WTC11 (cell line): ENCODE results near the gene TBL1X. TPM values are rescaled to one million over a fixed set of nuclear protein-coding genes. Genes with fewer than 3 reads are reported as not detected.

Source experiments
- ATAC-seq: fragments of 200-7000 bp; cut with Tn5 transposase; 2 replicates; pipeline ENCODE4 v1.10.0; 2021; ENCODE audit warnings: mild to moderate bottlenecking, moderate library complexity
- CTCF ChIA-PET: fragments of 300-600 bp; sonication (Branson Sonifier 250); formaldehyde crosslinking; loops from one replicate; lab custom pipeline; 2021; ENCODE audit warnings: antibody characterized with exemption; lab: Charles Lee
- POLR2A ChIA-PET: fragments of 350-600 bp; sonication (Branson Sonifier 250); formaldehyde crosslinking; loops from one replicate; lab custom pipeline; 2021; ENCODE audit warnings: antibody characterized with exemption; lab: Charles Lee
- DNase-seq: peaks from one replicate; pipeline ENCODE4 v3.0.0; 2021; ENCODE audit warnings: low spot score
- H3K27ac Mint-ChIP-seq: 2 replicates; pipeline ENCODE4 v1.8.0; 2021; ENCODE audit warnings: mixed read lengths
- H3K27me3 Mint-ChIP-seq: 2 replicates; pipeline ENCODE4 v1.8.0; 2021; ENCODE audit warnings: low read depth, mild to moderate bottlenecking, moderate library complexity, mixed read lengths
- H3K36me3 Mint-ChIP-seq: 2 replicates; pipeline ENCODE4 v1.8.0; 2021; ENCODE audit warnings: mixed read lengths
- H3K4me1 Mint-ChIP-seq: 2 replicates; pipeline ENCODE4 v1.8.0; 2022; ENCODE audit warnings: mixed read lengths
- H3K4me3 Mint-ChIP-seq: 2 replicates; pipeline ENCODE4 v1.8.0; 2021; ENCODE audit warnings: mild to moderate bottlenecking, moderate library complexity, mixed read lengths
- H3K9me3 Mint-ChIP-seq: 2 replicates; pipeline ENCODE4 v1.8.0; 2021; ENCODE audit warnings: mixed read lengths
- ATF1 ChIP-seq: sonication (generic); formaldehyde crosslinking; IDR thresholded peaks from 2 replicates; pipeline ENCODE4 v1.8.1; 2023; ENCODE audit warnings: mild to moderate bottlenecking, moderate library complexity, missing genetic modification reagents
- ESRRA ChIP-seq: sonication (generic); formaldehyde crosslinking; IDR thresholded peaks from 2 replicates; pipeline ENCODE4 v1.8.1; 2022; ENCODE audit warnings: mild to moderate bottlenecking, missing genetic modification reagents, borderline replicate concordance
- ETV6 ChIP-seq: sonication (generic); formaldehyde crosslinking; IDR thresholded peaks from 2 replicates; pipeline ENCODE4 v1.8.1; 2022; ENCODE audit warnings: mild to moderate bottlenecking, missing genetic modification reagents
- FOXK1 ChIP-seq: sonication (generic); formaldehyde crosslinking; IDR thresholded peaks from 2 replicates; pipeline ENCODE4 v1.8.0; 2022; ENCODE audit warnings: mild to moderate bottlenecking, moderate library complexity, missing genetic modification reagents
- FOXP1 ChIP-seq: sonication (generic); formaldehyde crosslinking; IDR thresholded peaks from 2 replicates; pipeline ENCODE4 v1.8.0; 2022; ENCODE audit warnings: missing genetic modification reagents, mild to moderate bottlenecking, moderate library complexity, borderline replicate concordance
- KAT7 ChIP-seq: sonication (generic); formaldehyde crosslinking; IDR thresholded peaks from 2 replicates; pipeline ENCODE4 v1.8.1; 2023; ENCODE audit warnings: missing genetic modification reagents, mild to moderate bottlenecking, borderline replicate concordance
- MXD4 ChIP-seq: fragments of 250-450 bp; sonication (Bioruptor Pico); IDR thresholded peaks from 2 replicates; pipeline ENCODE4 v1.8.0; 2021; ENCODE audit warnings: mild to moderate bottlenecking, moderate library complexity, borderline replicate concordance
- MYBL2 ChIP-seq: sonication (generic); formaldehyde crosslinking; IDR thresholded peaks from 2 replicates; pipeline ENCODE4 v1.8.1; 2023; ENCODE audit warnings: mild to moderate bottlenecking, moderate library complexity, missing genetic modification reagents
- NFATC4 ChIP-seq: fragments of 250-450 bp; sonication (Bioruptor Pico); IDR thresholded peaks from 2 replicates; pipeline ENCODE4 v1.9.0; 2021; ENCODE audit warnings: mild to moderate bottlenecking
- PRDM15 ChIP-seq: sonication (generic); formaldehyde crosslinking; IDR thresholded peaks from 2 replicates; pipeline ENCODE4 v1.8.0; 2022; ENCODE audit warnings: missing genetic modification reagents
- SP1 ChIP-seq: sonication (generic); formaldehyde crosslinking; conservative IDR thresholded peaks from 2 replicates; pipeline ENCODE4 v1.8.1; 2022; ENCODE audit warnings: missing genetic modification reagents
- TP53 ChIP-seq: sonication (generic); formaldehyde crosslinking; IDR thresholded peaks from 2 replicates; pipeline ENCODE4 v1.8.1; 2023; ENCODE audit warnings: mild to moderate bottlenecking, missing genetic modification reagents
- ZNF263 ChIP-seq: sonication (generic); formaldehyde crosslinking; IDR thresholded peaks from 2 replicates; pipeline ENCODE4 v1.8.1; 2022; ENCODE audit warnings: low read depth, mild to moderate bottlenecking, moderate library complexity, missing genetic modification reagents
- ZNF317 ChIP-seq: sonication (generic); formaldehyde crosslinking; IDR thresholded peaks from 2 replicates; pipeline ENCODE4 v1.8.1; 2023; ENCODE audit warnings: low read depth, mild to moderate bottlenecking, moderate library complexity, missing genetic modification reagents, borderline replicate concordance
- ZNF396 ChIP-seq: fragments of 250-450 bp; sonication (Bioruptor Pico); IDR thresholded peaks from 2 replicates; pipeline ENCODE4 v1.8.0; 2021; ENCODE audit warnings: mild to moderate bottlenecking, moderate library complexity, borderline replicate concordance
- ZNF423 ChIP-seq: fragments of 250-450 bp; sonication (Bioruptor Pico); IDR thresholded peaks from 2 replicates; pipeline ENCODE4 v2.1.2; 2022; ENCODE audit warnings: mild to moderate bottlenecking, moderate library complexity
- total RNA-seq: library from RNA; stranded (reverse); gene quantifications from 3 replicates; pipeline ENCODE4 v1.2.3, GENCODE V29; 2021
- TF ChIP-seq, protein P1 (sequence below): sonication (generic); formaldehyde crosslinking; IDR thresholded peaks from 2 replicates; pipeline ENCODE4 v1.8.0; 2022; ENCODE audit warnings: mild to moderate bottlenecking, missing genetic modification reagents
- TF ChIP-seq, protein P2 (sequence below): fragments of 200-600 bp; IDR thresholded peaks from 2 replicates; pipeline ENCODE4 v1.8.0; 2022; ENCODE audit warnings: antibody characterized with exemption
- TF ChIP-seq, protein P3 (sequence below): sonication (generic); formaldehyde crosslinking; conservative IDR thresholded peaks from 2 replicates; pipeline ENCODE4 v1.8.1; 2023; ENCODE audit warnings: mild to moderate bottlenecking, low read depth, missing genetic modification reagents, moderate library complexity

TBL1X gene
- total RNA-seq, 1 experiment from 2014 or later, result 27.7 TPM

GRCh38 chrX:9560219-9560618 is 95.4 kb downstream of the TBL1X start:
- H3K36me3 Mint-ChIP-seq, result peaks cover 2% of the 10 kb centered on the region; the same call in 1 of the 2 replicates
- POLR2A ChIA-PET, result no interaction called here
- no peak for DNase-seq
- CTCF ChIA-PET, result no interaction called here
- no peak overlapping the region for H3K27ac Mint-ChIP-seq
- H3K9me3 Mint-ChIP-seq, result no peaks in the 10 kb centered on the region
- ATAC-seq, result no peak
- H3K4me3 Mint-ChIP-seq, result no peak overlapping the region
- peaks cover 12% of the 10 kb centered on the region for H3K4me1 Mint-ChIP-seq
- TF ChIP-seq ZNF396 (CRISPR knock-in tag) (no peak), FOXP1 (CRISPR knock-in tag) (no peak), ZNF317 (CRISPR knock-in tag) (no peak), FOXK1 (CRISPR knock-in tag) (no peak), PRDM15 (CRISPR knock-in tag) (no peak)
- no peaks in the 10 kb centered on the region for H3K27me3 Mint-ChIP-seq

DNA sequence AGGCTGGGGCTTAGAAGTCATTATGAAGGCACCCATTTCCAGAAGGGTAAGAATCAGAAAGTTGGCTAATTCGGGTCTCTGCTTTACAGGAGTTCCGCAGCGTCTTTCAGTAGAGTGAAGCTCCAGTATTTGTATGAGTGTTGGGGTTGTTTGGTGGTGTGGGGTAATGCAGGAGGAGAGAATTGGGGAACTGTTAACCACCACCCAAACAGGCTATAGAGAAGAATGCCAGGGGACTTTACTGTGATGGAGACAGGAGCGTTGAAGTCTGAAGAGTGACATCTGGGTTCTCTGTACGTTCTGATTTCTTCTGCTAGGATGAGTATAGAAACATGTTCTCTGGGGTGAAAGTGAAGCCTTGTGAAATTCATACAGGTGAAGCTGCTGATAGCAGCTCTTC is 96.3 kb downstream of the TBL1X start:
- Mint-ChIP-seq H3K27ac (no peak overlapping the region), H3K9me3 (no peaks in the 10 kb centered on the region)
- CTCF ChIA-PET, result no interaction called here
- ATAC-seq, result no peak
- TF ChIP-seq, protein P1, sequence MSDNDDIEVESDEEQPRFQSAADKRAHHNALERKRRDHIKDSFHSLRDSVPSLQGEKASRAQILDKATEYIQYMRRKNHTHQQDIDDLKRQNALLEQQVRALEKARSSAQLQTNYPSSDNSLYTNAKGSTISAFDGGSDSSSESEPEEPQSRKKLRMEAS, result no peak
- TF ChIP-seq NFATC4 (CRISPR knock-in tag) (no peak), KAT7 (no peak), SP1 (CRISPR knock-in tag) (no peak), ATF1 (no peak), TP53 (CRISPR knock-in tag) (no peak), ETV6 (CRISPR knock-in tag) (no peak), ESRRA (CRISPR knock-in tag) (no peak), ZNF423 (CRISPR knock-in tag) (no peak), MXD4 (no peak), PRDM15 (CRISPR knock-in tag) (no peak), MYBL2 (no peak), ZNF263 (no peak)
- TF ChIP-seq, protein P2, sequence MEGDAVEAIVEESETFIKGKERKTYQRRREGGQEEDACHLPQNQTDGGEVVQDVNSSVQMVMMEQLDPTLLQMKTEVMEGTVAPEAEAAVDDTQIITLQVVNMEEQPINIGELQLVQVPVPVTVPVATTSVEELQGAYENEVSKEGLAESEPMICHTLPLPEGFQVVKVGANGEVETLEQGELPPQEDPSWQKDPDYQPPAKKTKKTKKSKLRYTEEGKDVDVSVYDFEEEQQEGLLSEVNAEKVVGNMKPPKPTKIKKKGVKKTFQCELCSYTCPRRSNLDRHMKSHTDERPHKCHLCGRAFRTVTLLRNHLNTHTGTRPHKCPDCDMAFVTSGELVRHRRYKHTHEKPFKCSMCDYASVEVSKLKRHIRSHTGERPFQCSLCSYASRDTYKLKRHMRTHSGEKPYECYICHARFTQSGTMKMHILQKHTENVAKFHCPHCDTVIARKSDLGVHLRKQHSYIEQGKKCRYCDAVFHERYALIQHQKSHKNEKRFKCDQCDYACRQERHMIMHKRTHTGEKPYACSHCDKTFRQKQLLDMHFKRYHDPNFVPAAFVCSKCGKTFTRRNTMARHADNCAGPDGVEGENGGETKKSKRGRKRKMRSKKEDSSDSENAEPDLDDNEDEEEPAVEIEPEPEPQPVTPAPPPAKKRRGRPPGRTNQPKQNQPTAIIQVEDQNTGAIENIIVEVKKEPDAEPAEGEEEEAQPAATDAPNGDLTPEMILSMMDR, result no peak
- TF ChIP-seq, protein P3, sequence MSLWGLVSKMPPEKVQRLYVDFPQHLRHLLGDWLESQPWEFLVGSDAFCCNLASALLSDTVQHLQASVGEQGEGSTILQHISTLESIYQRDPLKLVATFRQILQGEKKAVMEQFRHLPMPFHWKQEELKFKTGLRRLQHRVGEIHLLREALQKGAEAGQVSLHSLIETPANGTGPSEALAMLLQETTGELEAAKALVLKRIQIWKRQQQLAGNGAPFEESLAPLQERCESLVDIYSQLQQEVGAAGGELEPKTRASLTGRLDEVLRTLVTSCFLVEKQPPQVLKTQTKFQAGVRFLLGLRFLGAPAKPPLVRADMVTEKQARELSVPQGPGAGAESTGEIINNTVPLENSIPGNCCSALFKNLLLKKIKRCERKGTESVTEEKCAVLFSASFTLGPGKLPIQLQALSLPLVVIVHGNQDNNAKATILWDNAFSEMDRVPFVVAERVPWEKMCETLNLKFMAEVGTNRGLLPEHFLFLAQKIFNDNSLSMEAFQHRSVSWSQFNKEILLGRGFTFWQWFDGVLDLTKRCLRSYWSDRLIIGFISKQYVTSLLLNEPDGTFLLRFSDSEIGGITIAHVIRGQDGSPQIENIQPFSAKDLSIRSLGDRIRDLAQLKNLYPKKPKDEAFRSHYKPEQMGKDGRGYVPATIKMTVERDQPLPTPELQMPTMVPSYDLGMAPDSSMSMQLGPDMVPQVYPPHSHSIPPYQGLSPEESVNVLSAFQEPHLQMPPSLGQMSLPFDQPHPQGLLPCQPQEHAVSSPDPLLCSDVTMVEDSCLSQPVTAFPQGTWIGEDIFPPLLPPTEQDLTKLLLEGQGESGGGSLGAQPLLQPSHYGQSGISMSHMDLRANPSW, result no peak
- TF ChIP-seq, all 79 proteins: peak for 0
- H3K4me1 Mint-ChIP-seq, result peaks cover 12% of the 10 kb centered on the region
- peaks cover 2% of the 10 kb centered on the region; the same call in 1 of the 2 replicates for H3K36me3 Mint-ChIP-seq
- H3K4me3 Mint-ChIP-seq, result no peak overlapping the region
- DNase-seq, result no peak
- H3K27me3 Mint-ChIP-seq, result no peaks in the 10 kb centered on the region
- POLR2A ChIA-PET, result no interaction called here
